MM.1S (cell line): ENCODE results near the gene RNF130.
A peak's percentile ranks its signal among the peaks of the same experiment; 100 is the strongest.

Experiments used
- DNase-seq: peaks from one replicate; pipeline ENCODE4 v3.0.0-alpha.2; 2015
- H2AFZ ChIP-seq: fragments of 300-600 bp; sonication (generic); 2 replicates; pipeline ENCODE4 v1.6.0; 2016; ENCODE audit warnings: antibody characterized with exemption, low read length
- H3F3A ChIP-seq: fragments of 300-600 bp; sonication (generic); 2 replicates; pipeline ENCODE4 v1.6.1; 2016; ENCODE audit warnings: mild to moderate bottlenecking, antibody characterized with exemption, low read length, moderate library complexity, mixed read lengths; ENCODE audit not compliant: insufficient read depth
- H3K27ac ChIP-seq: fragments of 300-600 bp; sonication (generic); 2 replicates; pipeline ENCODE4 v1.5.1; 2016; ENCODE audit warnings: mild to moderate bottlenecking, low read length
- H3K27me3 ChIP-seq: fragments of 300-600 bp; sonication (generic); replicated peaks from 2 replicates; pipeline ENCODE4 v1.6.0; 2016; ENCODE audit warnings: low read length; ENCODE audit not compliant: insufficient read depth
- H3K36me3 ChIP-seq: fragments of 300-600 bp; sonication (generic); replicated peaks from 2 replicates; pipeline ENCODE4 v1.6.1; 2016; ENCODE audit warnings: mild to moderate bottlenecking, low read length, mixed read lengths; ENCODE audit not compliant: insufficient read depth
- H3K4me1 ChIP-seq: fragments of 300-600 bp; sonication (generic); 2 replicates; pipeline ENCODE4 v1.6.1; 2016; ENCODE audit warnings: low read length, mixed read lengths
- H3K4me2 ChIP-seq: fragments of 300-600 bp; sonication (generic); 2 replicates; pipeline ENCODE4 v1.6.0; 2016; ENCODE audit warnings: low read depth, low read length
- H3K4me3 ChIP-seq: fragments of 300-600 bp; sonication (generic); 2 replicates; pipeline ENCODE4 v1.5.1; 2016; ENCODE audit warnings: low read length, mixed read lengths
- H3K79me2 ChIP-seq: fragments of 300-600 bp; sonication (generic); 2 replicates; pipeline ENCODE4 v1.6.1; 2016; ENCODE audit warnings: mixed run types, low read length, mixed read lengths
- H3K9ac ChIP-seq: fragments of 300-600 bp; sonication (generic); 2 replicates; pipeline ENCODE4 v1.6.1; 2016; ENCODE audit warnings: low read length, mixed read lengths
- H3K9me2 ChIP-seq: fragments of 300-600 bp; sonication (generic); replicated peaks from 2 replicates; pipeline ENCODE4 v1.6.1; 2016; ENCODE audit warnings: mild to moderate bottlenecking, low read length, mixed read lengths; ENCODE audit not compliant: insufficient read depth
- H3K9me3 ChIP-seq: fragments of 300-600 bp; sonication (generic); replicated peaks from 2 replicates; pipeline ENCODE4 v1.6.1; 2016; ENCODE audit warnings: mild to moderate bottlenecking, low read length, mixed read lengths; ENCODE audit not compliant: insufficient read depth
- H4K20me1 ChIP-seq: fragments of 300-600 bp; sonication (generic); 2 replicates; pipeline ENCODE4 v1.6.1; 2016; ENCODE audit warnings: mild to moderate bottlenecking, low read length, moderate library complexity, mixed read lengths; ENCODE audit not compliant: insufficient read depth
- CTCF ChIP-seq: fragments of 300-600 bp; sonication (generic); IDR thresholded peaks from 2 replicates; pipeline ENCODE4 v1.5.1; 2016; ENCODE audit warnings: antibody characterized with exemption, low read length, mixed read lengths
- EZH2 ChIP-seq: fragments of 300-600 bp; sonication (generic); optimal IDR thresholded peaks from 2 replicates; pipeline ENCODE3; 2017; ENCODE audit warnings: low read depth, mild to moderate bottlenecking, antibody characterized with exemption, low read length, mixed read lengths
- EZH2phosphoT487 ChIP-seq: fragments of 300-600 bp; sonication (generic); IDR thresholded peaks from 2 replicates; pipeline ENCODE4 v1.6.1; 2018; ENCODE audit warnings: antibody characterized with exemption, low read length

The RNF130 gene

GRCh38 chr5:179978792-179979191 lies 92.8 kb downstream of the RNF130 start:
- H3K27me3 ChIP-seq = no peaks in the 10 kb centered on the region
- TF ChIP-seq EZH2phosphoT487 = no peak
- TF ChIP-seq CTCF = no peak
- no peak for TF ChIP-seq EZH2
- H3K4me1 ChIP-seq = no peaks in the 10 kb centered on the region
- no peaks in the 10 kb centered on the region for H3K79me2 ChIP-seq
- no peak overlapping the region for H3K4me3 ChIP-seq
- no peak overlapping the region for H3K27ac ChIP-seq
- H4K20me1 ChIP-seq = no peaks in the 10 kb centered on the region
- H2AFZ ChIP-seq = no peak overlapping the region
- H3K4me2 ChIP-seq = no peak overlapping the region
- H3K9me3 ChIP-seq = no peaks in the 10 kb centered on the region
- H3F3A ChIP-seq = no peaks in the 10 kb centered on the region
- no peaks in the 10 kb centered on the region for H3K9me2 ChIP-seq
- no peaks in the 10 kb centered on the region for H3K36me3 ChIP-seq
- no peak for DNase-seq
- no peak overlapping the region for H3K9ac ChIP-seq

- Histone ChIP-seq H3K4me2 (no peak overlapping the region), H3K9me2 (no peaks in the 10 kb centered on the region), H3K9ac (no peak overlapping the region), H3K27me3 (no peaks in the 10 kb centered on the region), H4K20me1 (no peaks in the 10 kb centered on the region), H3K27ac (no peak overlapping the region), H2AFZ (no peak overlapping the region), H3K9me3 (no peaks in the 10 kb centered on the region), H3K79me2 (no peaks in the 10 kb centered on the region), H3K4me3 (no peak overlapping the region), H3K4me1 (no peaks in the 10 kb centered on the region; the same call in 1 of the 2 replicates), H3F3A (peaks cover 12% of the 10 kb centered on the region), H3K36me3 (no peaks in the 10 kb centered on the region)
- DNase-seq = no peak
- TF ChIP-seq EZH2 (no peak), EZH2phosphoT487 (no peak)
Observed at GRCh38 chr5:179975713-179976134, 95.8 kb downstream of the RNF130 start.

- no peaks in the 10 kb centered on the region for H3K27me3 ChIP-seq
- no peaks in the 10 kb centered on the region for H4K20me1 ChIP-seq
- no peaks in the 10 kb centered on the region for H3K9me3 ChIP-seq
- H3K4me3 ChIP-seq = no peak overlapping the region
- no peak overlapping the region for H3K27ac ChIP-seq
- H3K9ac ChIP-seq = no peak overlapping the region
- H3K79me2 ChIP-seq = no peaks in the 10 kb centered on the region
- no peaks in the 10 kb centered on the region for H3K9me2 ChIP-seq
- peak; percentile 46 for DNase-seq
- no peaks in the 10 kb centered on the region for H3K36me3 ChIP-seq
- no peak overlapping the region for H2AFZ ChIP-seq
- H3K4me2 ChIP-seq = no peak overlapping the region
- H3F3A ChIP-seq = peaks cover 18% of the 10 kb centered on the region
- H3K4me1 ChIP-seq = peaks cover 6% of the 10 kb centered on the region
- TF ChIP-seq CTCF (peak; percentile 38), EZH2 (no peak), EZH2phosphoT487 (no peak)
Observed at GRCh38 chr5:179974946-179975712, 96.4 kb downstream of the RNF130 start.
